Measurements from ENCODE around the gene RNPS1.

DNA sequence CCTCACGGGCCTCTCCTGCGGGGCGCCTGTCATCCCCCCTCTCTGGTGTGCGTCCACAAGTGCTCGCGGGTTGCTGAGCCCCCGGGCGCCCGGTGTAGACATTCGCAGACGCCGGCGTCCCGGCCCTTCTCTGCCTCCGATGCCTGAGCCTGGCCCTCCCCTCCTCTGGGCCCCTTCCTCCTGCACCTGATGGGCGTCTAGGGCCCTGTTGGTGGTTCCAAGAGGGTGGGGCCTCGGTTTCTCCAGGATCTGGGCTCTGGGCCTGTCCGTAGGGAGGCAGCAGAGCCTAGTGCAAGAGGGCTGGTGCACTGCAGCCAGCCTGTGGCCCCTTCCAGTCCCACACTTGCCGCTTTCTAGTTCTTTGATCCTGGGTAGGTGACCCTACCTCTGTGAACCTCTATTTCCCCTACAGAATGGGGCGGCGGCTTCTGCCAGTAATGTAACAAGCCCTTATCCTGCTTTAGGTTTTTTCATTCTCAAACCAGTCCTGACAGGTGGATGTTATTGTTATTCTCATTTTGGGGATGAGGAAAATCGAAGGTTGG, 43.9 kb downstream of the RNPS1 start:
- TF ChIP-seq, protein P1, sequence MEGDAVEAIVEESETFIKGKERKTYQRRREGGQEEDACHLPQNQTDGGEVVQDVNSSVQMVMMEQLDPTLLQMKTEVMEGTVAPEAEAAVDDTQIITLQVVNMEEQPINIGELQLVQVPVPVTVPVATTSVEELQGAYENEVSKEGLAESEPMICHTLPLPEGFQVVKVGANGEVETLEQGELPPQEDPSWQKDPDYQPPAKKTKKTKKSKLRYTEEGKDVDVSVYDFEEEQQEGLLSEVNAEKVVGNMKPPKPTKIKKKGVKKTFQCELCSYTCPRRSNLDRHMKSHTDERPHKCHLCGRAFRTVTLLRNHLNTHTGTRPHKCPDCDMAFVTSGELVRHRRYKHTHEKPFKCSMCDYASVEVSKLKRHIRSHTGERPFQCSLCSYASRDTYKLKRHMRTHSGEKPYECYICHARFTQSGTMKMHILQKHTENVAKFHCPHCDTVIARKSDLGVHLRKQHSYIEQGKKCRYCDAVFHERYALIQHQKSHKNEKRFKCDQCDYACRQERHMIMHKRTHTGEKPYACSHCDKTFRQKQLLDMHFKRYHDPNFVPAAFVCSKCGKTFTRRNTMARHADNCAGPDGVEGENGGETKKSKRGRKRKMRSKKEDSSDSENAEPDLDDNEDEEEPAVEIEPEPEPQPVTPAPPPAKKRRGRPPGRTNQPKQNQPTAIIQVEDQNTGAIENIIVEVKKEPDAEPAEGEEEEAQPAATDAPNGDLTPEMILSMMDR (IDR thresholded peaks at IDR 0.05): no peak
- TF ChIP-seq POLR2A (IDR thresholded peaks at IDR 0.05): no peak

Data from testis (tissue), 2 donors.